Activated B cell treated with CpG ODN at 0.5 μM for 24 hours (primary cell): ENCODE measurements around the gene CAMK2A. TPM values are rescaled to one million over a fixed set of nuclear protein-coding genes. Genes with fewer than 3 reads are reported as not detected.

ENCODE experiments used
- ATAC-seq: fragments of 200-7000 bp; cut with Tn5 transposase; one replicate; pipeline ENCODE4 v1.10.0; 2021; ENCODE audit warnings: low read depth, mild to moderate bottlenecking, moderate library complexity
- CTCF ChIA-PET: fragments of 350-600 bp; sonication (Branson Sonifier 250); formaldehyde crosslinking; loops from one replicate; lab custom pipeline; 2021; ENCODE audit warnings: antibody characterized with exemption; lab: Charles Lee
- POLR2A ChIA-PET: fragments of 350-600 bp; sonication (Branson Sonifier 250); formaldehyde crosslinking; loops from one replicate; lab custom pipeline; 2021; ENCODE audit warnings: antibody characterized with exemption; lab: Charles Lee
- DNase-seq: peaks from one replicate; pipeline ENCODE4 v3.0.0; 2022
- H3K27ac Mint-ChIP-seq: one replicate; pipeline ENCODE4 v1.8.0; 2020; ENCODE audit warnings: mixed read lengths
- H3K27me3 Mint-ChIP-seq: one replicate; pipeline ENCODE4 v1.8.0; 2021; ENCODE audit warnings: mixed read lengths
- H3K36me3 Mint-ChIP-seq: one replicate; pipeline ENCODE4 v1.8.0; 2021; ENCODE audit warnings: low read depth, mixed read lengths
- H3K4me1 Mint-ChIP-seq: one replicate; pipeline ENCODE4 v1.8.0; 2021; ENCODE audit warnings: mixed read lengths
- H3K4me3 Mint-ChIP-seq: one replicate; pipeline ENCODE4 v1.8.0; 2020; ENCODE audit warnings: mild to moderate bottlenecking, mixed read lengths
- H3K9me3 Mint-ChIP-seq: one replicate; pipeline ENCODE4 v1.8.0; 2020; ENCODE audit warnings: mixed read lengths
- intact Hi-C: fragments of 100-400 bp; cut with micrococcal nuclease; formaldehyde crosslinking; loops from one replicate; pipeline ENCODE4 v1.15.1; 2024
- total RNA-seq: library from RNA; stranded (reverse); gene quantifications from 2 replicates; pipeline ENCODE4 v1.2.3, GENCODE V29; 2022
- TF ChIP-seq, protein P1 (sequence below): fragments of 200-600 bp; IDR thresholded peaks from one replicate; pipeline ENCODE4 v1.8.0; 2022; ENCODE audit warnings: antibody characterized with exemption, mild to moderate bottlenecking

Gene CAMK2A
- total RNA-seq, 1 donor from 2014 or later, result not detected

DNA sequence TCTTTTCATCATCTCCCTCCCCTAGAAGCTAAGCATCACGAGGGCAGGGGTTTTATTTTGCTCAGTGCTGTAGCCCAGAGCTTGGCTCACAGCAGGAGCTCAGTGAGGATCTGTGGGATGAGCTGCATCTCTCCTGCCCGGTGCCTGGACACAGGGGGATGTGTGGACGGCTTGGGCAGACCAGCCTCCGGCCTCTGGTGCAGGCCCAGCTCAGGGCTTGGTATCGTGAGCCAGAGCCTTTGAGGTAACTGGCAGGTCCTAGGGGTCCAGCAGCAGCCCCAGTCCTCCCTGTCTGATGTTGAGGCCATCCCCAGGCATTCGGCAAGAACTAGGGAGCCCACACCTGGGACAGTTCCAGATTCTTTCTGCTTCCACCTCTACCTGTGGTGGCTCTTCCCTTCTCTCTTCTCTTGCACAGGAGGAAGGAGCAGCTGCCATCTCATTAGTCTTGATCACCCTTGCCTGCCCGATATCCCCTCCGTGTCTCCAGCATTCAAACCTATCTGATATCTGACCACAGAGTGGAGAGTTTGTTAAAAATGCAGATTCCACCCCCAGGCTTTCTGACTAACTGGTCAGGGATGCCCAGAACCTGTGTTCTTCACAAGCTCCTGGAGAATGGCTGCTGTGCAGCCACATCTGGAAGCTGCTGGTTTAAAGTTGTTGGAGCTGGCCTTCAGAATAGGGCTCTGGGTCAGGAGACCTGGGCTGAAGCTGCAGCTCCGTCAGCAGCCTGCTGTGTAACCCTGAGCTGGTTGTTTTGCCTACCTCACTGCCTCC, 107.6 kb downstream of the CAMK2A start:
- H3K4me3 Mint-ChIP-seq, result no peak overlapping the region
- no peak for DNase-seq

DNA sequence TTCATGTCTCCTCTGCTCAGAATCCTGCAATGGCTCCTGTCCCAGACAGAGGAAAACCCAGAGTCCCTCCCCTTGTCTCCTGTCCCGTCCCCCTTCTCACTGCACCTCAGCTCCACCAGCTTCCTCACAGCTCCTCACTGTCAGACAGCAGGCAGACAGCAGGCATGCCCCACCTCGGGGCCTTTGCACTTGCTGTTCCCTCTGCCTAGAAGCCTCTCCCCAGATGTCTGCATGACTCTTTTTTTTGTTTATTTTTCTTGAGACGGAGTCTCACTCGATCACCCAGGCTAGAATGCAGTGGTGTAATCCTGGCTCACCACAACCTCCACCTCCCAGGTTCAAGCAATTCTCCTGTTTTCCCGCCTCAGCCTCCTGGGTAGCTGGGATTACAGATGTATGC, 108.5 kb downstream of the CAMK2A start:
- POLR2A ChIA-PET, result no interaction called here
- Mint-ChIP-seq H3K27ac (no peak overlapping the region), H3K27me3 (peaks cover 3% of the 10 kb centered on the region), H3K4me1 (no peaks in the 10 kb centered on the region), H3K4me3 (no peak overlapping the region), H3K9me3 (no peaks in the 10 kb centered on the region), H3K36me3 (no peaks in the 10 kb centered on the region)
- CTCF ChIA-PET, result interaction anchor here (0.7 kb wide), 1 partner anchor 132 kb away, joined by 3 read pairs; no protein-coding TSS in a partner anchor
- ATAC-seq (no peak), DNase-seq (no peak)
- intact Hi-C loops, result no loop called here
- TF ChIP-seq, protein P1, sequence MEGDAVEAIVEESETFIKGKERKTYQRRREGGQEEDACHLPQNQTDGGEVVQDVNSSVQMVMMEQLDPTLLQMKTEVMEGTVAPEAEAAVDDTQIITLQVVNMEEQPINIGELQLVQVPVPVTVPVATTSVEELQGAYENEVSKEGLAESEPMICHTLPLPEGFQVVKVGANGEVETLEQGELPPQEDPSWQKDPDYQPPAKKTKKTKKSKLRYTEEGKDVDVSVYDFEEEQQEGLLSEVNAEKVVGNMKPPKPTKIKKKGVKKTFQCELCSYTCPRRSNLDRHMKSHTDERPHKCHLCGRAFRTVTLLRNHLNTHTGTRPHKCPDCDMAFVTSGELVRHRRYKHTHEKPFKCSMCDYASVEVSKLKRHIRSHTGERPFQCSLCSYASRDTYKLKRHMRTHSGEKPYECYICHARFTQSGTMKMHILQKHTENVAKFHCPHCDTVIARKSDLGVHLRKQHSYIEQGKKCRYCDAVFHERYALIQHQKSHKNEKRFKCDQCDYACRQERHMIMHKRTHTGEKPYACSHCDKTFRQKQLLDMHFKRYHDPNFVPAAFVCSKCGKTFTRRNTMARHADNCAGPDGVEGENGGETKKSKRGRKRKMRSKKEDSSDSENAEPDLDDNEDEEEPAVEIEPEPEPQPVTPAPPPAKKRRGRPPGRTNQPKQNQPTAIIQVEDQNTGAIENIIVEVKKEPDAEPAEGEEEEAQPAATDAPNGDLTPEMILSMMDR, result no peak

More for the DNA sequence above, 107.6 kb downstream of the CAMK2A start:
- intact Hi-C loops, result no loop called here
- Mint-ChIP-seq H3K27ac (no peak overlapping the region), H3K9me3 (no peaks in the 10 kb centered on the region), H3K27me3 (peaks cover 3% of the 10 kb centered on the region), H3K36me3 (no peaks in the 10 kb centered on the region), H3K4me1 (no peaks in the 10 kb centered on the region)
- TF ChIP-seq, protein P1, result no peak
- ChIA-PET POLR2A (no interaction called here), CTCF (no interaction called here)
- ATAC-seq, result no peak

DNA sequence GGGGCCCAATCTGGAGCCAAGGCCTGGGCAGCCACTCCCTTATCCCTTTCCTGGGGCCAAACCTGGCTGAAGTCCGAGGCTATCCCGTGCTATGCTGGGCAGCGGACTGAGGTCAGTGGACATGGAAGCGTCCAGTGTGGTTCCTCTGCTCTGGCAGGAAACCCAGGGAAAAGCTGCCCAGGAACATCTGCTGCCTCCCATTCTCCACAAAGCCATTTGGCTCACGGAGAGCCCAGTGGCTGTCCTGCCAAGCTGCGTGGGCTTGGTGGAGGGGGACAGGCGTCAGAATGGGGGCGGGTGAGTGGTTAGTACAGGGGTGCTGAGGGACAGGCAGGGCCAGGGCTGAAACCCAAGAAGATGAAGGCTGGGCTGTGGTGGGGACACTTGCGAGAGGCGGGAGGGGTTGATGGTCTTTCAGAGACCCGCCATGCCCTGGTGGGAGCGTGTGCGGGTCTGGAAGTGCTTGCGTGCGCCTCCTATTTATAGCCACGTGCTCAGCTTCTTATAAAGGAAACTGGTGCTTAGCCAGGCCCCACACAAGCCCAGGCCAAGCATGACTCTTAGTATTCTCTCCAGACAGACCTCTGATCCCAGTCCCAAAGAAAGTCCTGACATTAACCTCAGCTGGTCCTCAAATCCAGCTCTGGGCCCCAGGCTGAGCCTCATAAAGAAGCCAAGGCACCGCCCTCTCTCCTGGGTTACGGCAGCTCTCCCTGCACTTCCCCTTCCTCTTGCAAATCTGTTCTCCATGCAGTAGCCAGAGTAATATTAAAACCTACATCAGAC, 109.1 kb downstream of the CAMK2A start:
- peaks cover 3% of the 10 kb centered on the region for H3K27me3 Mint-ChIP-seq
- H3K4me1 Mint-ChIP-seq, result no peaks in the 10 kb centered on the region
- no peak overlapping the region for H3K4me3 Mint-ChIP-seq
- no peaks in the 10 kb centered on the region for H3K36me3 Mint-ChIP-seq
- intact Hi-C loops, result no loop called here
- ATAC-seq (no peak), DNase-seq (no peak)
- CTCF ChIA-PET, result interaction anchor here (0.7 kb wide), 1 partner anchor 131 kb away, joined by 3 read pairs; no protein-coding TSS in a partner anchor
- TF ChIP-seq, protein P1, result no peak
- H3K27ac Mint-ChIP-seq, result no peak overlapping the region
- POLR2A ChIA-PET, result no interaction called here
- H3K9me3 Mint-ChIP-seq, result no peaks in the 10 kb centered on the region

DNA sequence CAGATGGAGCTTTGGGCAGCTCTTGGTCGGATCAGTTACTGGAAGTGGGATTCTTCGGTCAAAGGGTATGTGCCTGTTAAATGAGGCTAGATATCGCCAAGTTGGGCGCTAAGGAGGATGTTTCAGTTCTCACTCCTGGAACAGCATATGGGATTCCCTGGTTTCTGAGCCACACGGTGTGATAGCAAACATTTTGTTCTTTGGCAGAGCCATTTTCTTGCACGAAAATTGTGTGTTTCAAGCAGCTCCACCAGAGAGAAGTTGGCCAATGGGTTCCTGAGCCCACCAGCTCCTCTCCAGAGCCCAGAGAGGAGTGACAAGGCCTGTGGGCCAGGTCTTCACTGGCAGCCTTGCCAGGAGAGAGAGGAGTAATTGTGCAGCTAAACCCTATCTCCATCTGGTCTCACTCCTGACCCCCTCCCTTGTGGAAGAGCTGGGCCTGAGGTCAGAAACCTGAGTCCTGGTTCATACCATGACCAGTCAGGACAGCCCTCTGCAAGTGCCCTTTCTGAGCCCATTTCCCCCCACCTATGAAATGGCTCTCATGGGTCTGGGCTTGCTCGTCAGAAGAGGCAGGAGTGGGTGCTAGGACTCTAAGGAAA, 110.5 kb downstream of the CAMK2A start:
- Mint-ChIP-seq H3K36me3 (no peaks in the 10 kb centered on the region), H3K27ac (no peak overlapping the region), H3K27me3 (peaks cover 3% of the 10 kb centered on the region), H3K4me1 (no peaks in the 10 kb centered on the region), H3K4me3 (no peak overlapping the region), H3K9me3 (no peaks in the 10 kb centered on the region)
- TF ChIP-seq, protein P1, result no peak
- ATAC-seq, result no peak
- ChIA-PET CTCF (no interaction called here), POLR2A (no interaction called here)
- no peak for DNase-seq
- intact Hi-C loops, result no loop called here

DNA sequence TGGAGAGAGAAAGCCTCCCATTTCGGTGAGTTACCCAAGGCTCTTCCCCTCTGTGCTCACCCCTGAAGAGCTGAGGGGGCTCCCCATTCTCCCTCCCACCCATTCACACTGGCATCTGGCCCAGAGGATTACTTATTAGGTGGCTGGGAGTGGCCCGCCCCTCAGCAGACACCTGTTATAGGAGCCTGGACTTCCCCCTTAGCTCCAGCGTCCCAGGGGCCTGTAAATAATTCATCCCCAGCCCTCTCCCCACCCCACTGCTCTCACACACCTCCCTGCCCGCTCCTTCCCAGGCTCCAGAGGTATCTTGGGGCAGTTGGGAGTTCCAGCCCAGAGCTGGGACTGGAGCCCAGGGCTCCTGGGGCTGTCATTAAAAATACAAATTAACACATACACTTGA, 111.3 kb downstream of the CAMK2A start:
- DNase-seq (no peak), ATAC-seq (no peak)
- TF ChIP-seq, protein P1, result no peak
- POLR2A ChIA-PET, result no interaction called here
- intact Hi-C loops, result no loop called here
- Mint-ChIP-seq H3K27ac (no peak overlapping the region), H3K4me3 (no peak overlapping the region), H3K27me3 (peaks cover 7% of the 10 kb centered on the region), H3K4me1 (no peaks in the 10 kb centered on the region), H3K36me3 (no peaks in the 10 kb centered on the region), H3K9me3 (no peaks in the 10 kb centered on the region)
- CTCF ChIA-PET, result no interaction called here
